Stimulated activated naive CD8-positive, alpha-beta T cell treated with anti-CD3 and anti-CD28 coated beads, Interleukin-15, amount 100 ng/mL, for 72 hours (primary cell): Measurements from ENCODE around the gene CDK2AP2.

ENCODE experiments used
- ATAC-seq: fragments of 150-1000 bp; cut with Tn5 transposase; 2 replicates; pipeline ENCODE4 v1.10.0; 2021; ENCODE audit warnings: mild to moderate bottlenecking, moderate library complexity
- DNase-seq, 2 donors: peaks; one replicate each; pipeline ENCODE4 v3.0.0; 2021 to 2022
- H3K27ac Mint-ChIP-seq, 2 donors: one replicate each; pipeline ENCODE4 v1.8.0; 2022; ENCODE audit warnings: mild to moderate bottlenecking in 2 of 2, mixed read lengths in 2 of 2, moderate library complexity in 2 of 2
- H3K27me3 Mint-ChIP-seq: one replicate; pipeline ENCODE4 v1.8.0; 2022; ENCODE audit warnings: mixed read lengths
- H3K4me1 Mint-ChIP-seq: one replicate; pipeline ENCODE4 v1.8.0; 2022; ENCODE audit warnings: mild to moderate bottlenecking, mixed read lengths
- H3K4me3 Mint-ChIP-seq, 2 donors: one replicate each; pipeline ENCODE4 v1.8.0; 2022; ENCODE audit warnings: mild to moderate bottlenecking in 2 of 2, mixed read lengths in 2 of 2, moderate library complexity in 1 of 2
- H3K9me3 Mint-ChIP-seq, 2 donors: one replicate each; pipeline ENCODE4 v1.8.0; 2022; ENCODE audit warnings: mixed read lengths in 2 of 2

CDK2AP2 gene

DNA sequence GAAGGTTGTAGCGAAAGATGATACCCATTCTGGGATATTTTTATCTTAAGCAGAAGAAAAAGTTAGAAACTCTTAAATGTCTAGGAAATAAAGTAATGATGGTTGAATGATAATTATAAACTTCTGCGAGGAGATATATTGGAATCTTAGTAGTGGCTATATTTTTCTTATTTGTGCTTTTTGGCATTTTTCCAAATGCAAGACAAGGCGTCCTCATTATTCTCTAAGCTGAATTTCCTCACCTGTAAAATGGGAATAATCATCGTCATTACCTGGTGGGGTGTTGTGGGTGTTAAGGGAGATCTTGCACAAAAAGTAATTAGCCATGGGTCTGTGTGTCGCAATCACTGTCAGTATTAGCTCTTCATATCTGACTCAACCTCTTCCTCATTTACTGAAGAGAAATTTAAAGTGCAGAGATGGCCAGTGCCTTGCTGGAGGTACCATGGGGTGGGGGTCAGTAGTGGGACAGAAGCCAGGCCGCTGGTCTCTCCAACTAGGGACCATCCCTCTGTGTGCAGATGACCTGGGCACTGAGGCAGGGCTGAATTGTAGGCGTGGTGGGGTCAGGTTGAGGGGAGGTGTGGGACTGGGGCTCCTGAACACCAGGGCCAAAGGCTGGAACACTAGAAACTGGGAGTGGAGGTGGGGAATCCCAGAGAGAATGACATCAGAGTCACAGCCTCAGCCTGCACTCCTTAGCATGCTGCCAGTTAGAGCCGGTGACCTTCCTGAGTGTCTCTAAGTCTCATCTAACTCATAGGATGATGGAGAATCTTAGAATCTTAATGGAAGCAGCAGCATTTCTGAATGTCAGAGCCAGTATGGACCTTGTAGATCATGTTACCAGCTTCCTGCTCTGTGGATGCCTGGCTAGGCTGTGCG, 6.9 kb downstream of the CDK2AP2 start:
- DNase-seq (no peak), ATAC-seq (no peak)
- H3K27me3 Mint-ChIP-seq = no peaks in the 10 kb centered on the region
- H3K27ac Mint-ChIP-seq = no peak overlapping the region
- H3K4me1 Mint-ChIP-seq = peaks cover 44% of the 10 kb centered on the region
- no peak overlapping the region for H3K4me3 Mint-ChIP-seq
- no peaks in the 10 kb centered on the region for H3K9me3 Mint-ChIP-seq

GRCh38 chr11:67500484-67500821, 7.5 kb downstream of the CDK2AP2 start:
- DNase-seq (no peak), ATAC-seq (no peak)
- Mint-ChIP-seq H3K4me1 (peaks cover 38% of the 10 kb centered on the region), H3K27ac (no peak overlapping the region), H3K27me3 (no peaks in the 10 kb centered on the region), H3K9me3 (no peaks in the 10 kb centered on the region), H3K4me3 (no peak overlapping the region)

DNA sequence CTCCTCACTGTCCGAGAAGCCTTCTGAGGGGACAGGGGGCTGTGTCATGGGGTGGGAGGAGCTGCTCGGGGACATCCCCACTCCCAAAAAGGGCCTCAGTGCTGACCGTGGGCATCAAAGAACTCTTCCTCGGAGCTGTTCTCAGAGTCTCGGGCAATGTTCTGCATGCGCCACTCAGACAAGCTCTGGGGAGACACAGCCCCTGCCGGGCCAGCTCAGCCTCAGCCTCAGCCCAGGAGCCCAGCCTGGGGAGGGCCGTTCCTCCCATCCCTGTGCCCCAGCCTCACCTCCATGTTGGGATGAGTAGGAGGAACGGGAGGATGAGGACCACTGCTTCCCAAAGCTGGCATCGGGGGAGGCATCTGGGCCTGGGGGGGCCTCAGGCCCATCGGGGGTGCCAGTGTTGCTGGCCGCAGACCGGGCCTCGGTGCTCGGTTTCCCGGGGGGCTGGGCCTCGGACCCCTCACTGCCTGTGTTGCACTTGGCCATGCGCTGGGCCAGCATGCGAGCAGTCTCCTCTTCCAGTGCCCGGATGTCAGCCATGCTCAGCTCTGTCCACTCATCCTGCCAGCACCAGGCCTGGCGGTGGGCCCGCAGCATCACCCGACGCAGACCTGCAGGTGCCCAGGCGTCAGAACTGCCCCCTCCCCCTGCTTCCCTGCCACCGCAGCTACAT, 8.0 kb downstream of the CDK2AP2 start:
- H3K4me1 Mint-ChIP-seq = peaks cover 36% of the 10 kb centered on the region
- peak overlapping the region in 1 of 2 donors; percentile 76 for H3K27ac Mint-ChIP-seq
- DNase-seq = no peak
- no peaks in the 10 kb centered on the region for H3K27me3 Mint-ChIP-seq
- no peak overlapping the region for H3K4me3 Mint-ChIP-seq
- H3K9me3 Mint-ChIP-seq = no peaks in the 10 kb centered on the region
- ATAC-seq = no peak

DNA sequence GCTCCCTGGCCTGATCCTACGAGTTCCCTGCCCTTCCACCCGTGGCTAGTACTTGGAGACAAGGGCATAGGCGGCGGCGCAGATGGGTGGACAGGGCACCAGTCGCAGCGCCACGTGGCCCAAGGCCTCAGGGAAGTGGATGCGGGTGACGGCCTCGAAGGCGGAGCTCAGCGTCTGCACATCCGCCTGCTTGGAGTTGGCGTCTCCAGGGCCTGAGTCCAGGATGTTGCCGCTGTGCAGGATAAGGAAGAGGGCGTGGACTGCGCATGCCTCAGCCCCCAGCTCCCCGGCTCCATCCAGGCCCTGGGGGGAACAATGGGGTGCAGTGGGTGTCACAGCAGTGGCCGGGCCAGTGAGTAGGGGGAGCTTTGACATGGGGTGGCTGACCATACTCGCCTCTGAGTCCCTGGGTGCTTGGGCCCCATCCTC, 9.4 kb downstream of the CDK2AP2 start:
- DNase-seq (no peak), ATAC-seq (no peak)
- no peak overlapping the region for H3K27ac Mint-ChIP-seq
- peaks cover 32% of the 10 kb centered on the region for H3K4me1 Mint-ChIP-seq
- H3K4me3 Mint-ChIP-seq = no peak overlapping the region
- no peaks in the 10 kb centered on the region for H3K27me3 Mint-ChIP-seq
- H3K9me3 Mint-ChIP-seq = no peaks in the 10 kb centered on the region

GRCh38 chr11:67497656-67498291, 10.2 kb downstream of the CDK2AP2 start:
- Mint-ChIP-seq H3K9me3 (no peaks in the 10 kb centered on the region), H3K27ac (no peak overlapping the region), H3K4me1 (peaks cover 26% of the 10 kb centered on the region), H3K27me3 (no peaks in the 10 kb centered on the region), H3K4me3 (no peak overlapping the region)
- no peak for ATAC-seq
- DNase-seq = no peak

DNA sequence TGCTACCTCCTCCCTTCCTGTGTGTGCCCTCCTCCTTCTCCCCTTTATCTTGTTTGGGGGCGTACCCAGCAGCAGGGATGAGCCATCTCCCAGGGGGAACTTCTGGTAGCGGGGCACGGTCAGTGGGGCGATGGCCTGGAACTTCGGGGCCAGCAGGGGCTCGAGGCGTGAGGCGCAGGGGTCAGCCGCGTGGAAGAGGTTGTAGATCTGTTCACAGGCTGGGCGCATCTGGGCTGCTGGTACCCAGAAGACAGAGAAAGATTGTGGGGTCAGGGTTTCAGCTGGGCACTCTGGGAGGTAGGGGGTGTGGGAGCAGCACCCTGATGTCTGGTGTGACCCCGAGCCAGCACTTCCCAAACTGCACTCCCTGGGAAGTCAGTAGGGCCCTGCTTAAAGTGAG, 11.8 kb downstream of the CDK2AP2 start:
- H3K4me3 Mint-ChIP-seq = no peak overlapping the region
- no peaks in the 10 kb centered on the region for H3K9me3 Mint-ChIP-seq
- peak overlapping the region; percentile 24 to 80 for H3K27ac Mint-ChIP-seq
- H3K27me3 Mint-ChIP-seq = no peaks in the 10 kb centered on the region
- no peak for ATAC-seq
- peaks cover 17% of the 10 kb centered on the region for H3K4me1 Mint-ChIP-seq
- DNase-seq = no peak

- no peak overlapping the region for H3K4me3 Mint-ChIP-seq
- H3K4me1 Mint-ChIP-seq = peaks cover 19% of the 10 kb centered on the region
- no peak for ATAC-seq
- H3K27ac Mint-ChIP-seq = peak overlapping the region in 1 of 2 donors; percentile 74
- no peak for DNase-seq
- H3K27me3 Mint-ChIP-seq = no peaks in the 10 kb centered on the region
- H3K9me3 Mint-ChIP-seq = no peaks in the 10 kb centered on the region
Measured at GRCh38 chr11:67495234-67496005, 12.5 kb downstream of the CDK2AP2 start.

DNA sequence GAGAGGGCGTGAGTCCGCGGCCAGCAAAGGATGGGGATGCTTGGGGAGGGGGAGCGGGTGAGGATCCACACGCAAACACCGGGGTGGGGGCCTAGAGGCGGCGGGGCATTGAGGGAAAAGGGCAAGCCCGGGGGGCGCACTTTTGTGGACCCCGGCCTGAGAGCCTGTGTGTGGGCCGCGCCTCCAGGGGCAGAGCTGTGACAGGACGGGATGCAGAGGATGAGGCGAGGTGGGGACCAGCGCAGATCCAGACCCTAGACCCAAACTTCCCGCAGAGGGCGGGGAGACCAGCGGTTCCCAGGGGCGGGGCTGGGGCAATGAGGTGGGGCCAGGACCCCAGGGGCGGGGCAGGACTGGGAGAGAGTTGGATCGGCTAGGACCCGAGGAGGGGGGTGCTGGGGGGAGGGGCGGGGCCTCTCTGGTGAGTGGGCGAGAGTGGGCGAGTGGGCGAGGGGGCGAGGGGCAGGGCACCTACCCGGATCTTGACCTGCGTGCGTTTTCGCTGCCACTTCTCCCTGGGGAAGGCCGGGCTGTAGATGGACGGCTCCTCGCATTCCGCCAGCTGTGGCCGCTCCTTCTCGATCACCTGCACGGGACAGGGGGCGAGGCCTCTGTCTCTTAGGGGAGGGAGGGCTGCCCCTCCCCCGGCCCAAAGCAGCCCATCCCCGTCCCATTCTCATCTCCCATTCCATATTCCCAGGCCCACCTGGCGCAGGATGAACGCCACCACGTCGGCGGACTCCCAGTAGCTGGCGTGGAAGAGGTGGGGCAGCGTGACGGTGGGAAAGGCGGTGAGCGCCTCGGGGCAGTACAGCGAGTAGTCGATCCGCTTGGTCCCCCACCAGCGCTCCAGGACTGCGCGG, 13.4 kb downstream of the CDK2AP2 start:
- Mint-ChIP-seq H3K4me3 (no peak overlapping the region), H3K27ac (peak overlapping the region in 1 of 2 donors; percentile 89), H3K4me1 (peaks cover 27% of the 10 kb centered on the region), H3K27me3 (no peaks in the 10 kb centered on the region), H3K9me3 (no peaks in the 10 kb centered on the region)
- no peak for ATAC-seq
- DNase-seq = no peak

GRCh38 chr11:67493548-67494370, 14.2 kb downstream of the CDK2AP2 start:
- no peak for DNase-seq
- H3K27ac Mint-ChIP-seq = peak overlapping the region in 1 of 2 donors; percentile 89
- H3K9me3 Mint-ChIP-seq = no peaks in the 10 kb centered on the region
- no peak for ATAC-seq
- no peak overlapping the region for H3K4me3 Mint-ChIP-seq
- H3K27me3 Mint-ChIP-seq = no peaks in the 10 kb centered on the region
- H3K4me1 Mint-ChIP-seq = peaks cover 35% of the 10 kb centered on the region

GRCh38 chr11:67492801-67493547, 15.0 kb downstream of the CDK2AP2 start:
- Mint-ChIP-seq H3K27me3 (no peaks in the 10 kb centered on the region), H3K27ac (peak overlapping the region in 1 of 2 donors; percentile 67), H3K9me3 (no peaks in the 10 kb centered on the region), H3K4me1 (peaks cover 43% of the 10 kb centered on the region), H3K4me3 (no peak overlapping the region)
- peak; percentile 10 for ATAC-seq
- DNase-seq = no peak

DNA sequence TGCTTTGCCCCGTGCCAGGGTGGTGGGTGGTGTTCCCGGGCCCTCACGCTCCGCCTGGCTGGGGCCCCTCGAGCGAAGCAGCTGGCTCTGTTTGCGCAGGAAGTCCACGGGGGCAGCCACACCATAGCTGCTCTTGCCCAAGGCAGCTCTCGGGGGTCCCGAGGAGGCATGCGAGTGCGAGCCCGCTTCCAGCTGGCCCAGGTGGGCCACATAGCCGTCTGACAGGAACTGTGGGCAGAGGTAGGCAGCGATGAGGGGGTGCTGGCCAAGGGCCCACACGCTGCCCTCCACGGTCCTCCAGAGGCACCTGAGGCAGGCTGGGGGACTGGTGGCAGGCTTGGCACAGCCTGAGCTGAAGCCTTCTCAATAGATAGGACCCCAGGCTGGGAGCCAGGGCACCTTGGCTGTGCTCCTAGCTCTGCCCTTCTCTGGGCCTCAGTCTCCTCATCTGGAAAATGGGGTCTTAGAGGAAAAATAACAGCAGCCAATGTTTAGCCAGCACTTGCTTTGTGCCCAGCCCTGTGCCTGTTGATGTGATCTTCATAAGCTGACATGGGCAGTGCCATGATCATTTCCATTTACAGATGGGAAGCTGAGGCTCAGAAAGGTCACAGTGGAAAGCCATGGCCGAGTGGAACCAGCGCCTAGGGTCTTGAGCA, 15.8 kb downstream of the CDK2AP2 start:
- ATAC-seq = no peak
- no peak overlapping the region for H3K4me3 Mint-ChIP-seq
- H3K9me3 Mint-ChIP-seq = no peaks in the 10 kb centered on the region
- DNase-seq = no peak
- peak overlapping the region in 1 of 2 donors; percentile 34 for H3K27ac Mint-ChIP-seq
- no peaks in the 10 kb centered on the region for H3K27me3 Mint-ChIP-seq
- peaks cover 50% of the 10 kb centered on the region for H3K4me1 Mint-ChIP-seq

DNA sequence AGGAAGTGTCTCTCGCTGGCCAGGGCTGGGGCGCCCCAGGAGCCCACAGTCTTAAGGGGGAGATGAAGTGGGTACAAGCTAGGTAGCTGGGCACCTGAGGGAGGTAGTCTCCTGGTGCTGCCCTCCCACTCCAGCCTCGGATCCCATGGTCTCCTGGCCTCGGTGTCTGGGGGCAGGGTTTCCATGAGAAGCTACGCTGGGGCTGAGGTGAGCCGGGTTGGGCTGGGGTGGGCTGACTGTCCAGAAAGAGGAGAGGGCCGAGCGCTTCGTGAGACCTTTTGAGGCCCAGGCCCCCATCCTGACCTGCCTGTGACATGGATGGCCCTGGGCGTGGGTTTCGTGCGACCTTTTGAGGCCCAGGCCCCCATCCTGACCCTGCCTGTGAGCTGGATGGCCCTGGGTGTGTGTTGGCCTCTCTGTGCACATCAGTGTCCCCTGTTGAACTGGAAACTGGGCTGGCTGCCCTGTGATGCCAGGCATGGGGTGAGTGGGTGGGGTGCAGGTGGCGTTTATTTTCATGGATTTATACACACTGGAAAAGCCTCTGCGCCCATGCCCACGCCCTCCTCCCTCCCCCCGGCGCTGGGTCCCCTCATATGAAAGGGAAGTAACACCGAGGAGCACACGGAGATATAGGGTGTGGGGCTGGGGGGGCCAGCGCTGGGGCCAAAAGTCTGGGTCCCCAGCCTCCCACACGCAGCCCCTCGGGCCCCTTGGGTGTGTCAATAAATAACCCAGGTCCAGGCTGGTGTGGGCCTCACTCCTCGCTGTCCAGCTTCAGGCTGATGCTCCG, 16.5 kb downstream of the CDK2AP2 start:
- peaks cover 53% of the 10 kb centered on the region for H3K4me1 Mint-ChIP-seq
- ATAC-seq = no peak
- H3K9me3 Mint-ChIP-seq = no peaks in the 10 kb centered on the region
- peak overlapping the region; percentile 19 to 89 for H3K27ac Mint-ChIP-seq
- H3K27me3 Mint-ChIP-seq = no peaks in the 10 kb centered on the region
- H3K4me3 Mint-ChIP-seq = no peak overlapping the region
- DNase-seq = no peak
